Subcutaneous abdominal adipose tissue (tissue), 5 donors: Measurements from ENCODE around the gene RNASE4.
"Not testable (repeated sequence)": the region's sequence is repeated elsewhere in the genome, so short reads cannot be mapped to it uniquely, and the experiment has no call there.

Experiments used
- H3K27ac ChIP-seq: one replicate; pipeline ENCODE4 v1.7.0; 2013; ENCODE audit warnings: low read depth, mild to moderate bottlenecking, inconsistent platforms, low read length, moderate library complexity
- H3K27me3 ChIP-seq, 5 donors: one replicate each; pipeline ENCODE4 v1.7.0; 2013; ENCODE audit warnings: low read length in 5 of 5, inconsistent platforms in 1 of 5; ENCODE audit not compliant: control insufficient read depth in 5 of 5, insufficient read depth in 4 of 5
- H3K36me3 ChIP-seq, 5 donors: one replicate each; pipeline ENCODE4 v1.7.0; 2013; ENCODE audit warnings: low read length in 5 of 5; ENCODE audit not compliant: control insufficient read depth in 5 of 5, insufficient read depth in 5 of 5
- H3K4me1 ChIP-seq, 5 donors: one replicate each; pipeline ENCODE4 v1.7.0; 2013; ENCODE audit warnings: low read length in 5 of 5, mild to moderate bottlenecking in 3 of 5, moderate library complexity in 1 of 5; ENCODE audit not compliant: control insufficient read depth in 5 of 5, insufficient read depth in 5 of 5
- H3K4me3 ChIP-seq, 5 donors: one replicate each; pipeline ENCODE4 v1.7.0; 2013; ENCODE audit warnings: low read length in 5 of 5, low read depth in 1 of 5
- H3K9ac ChIP-seq, 5 donors: one replicate each; pipeline ENCODE4 v1.7.0; 2013; ENCODE audit warnings: low read length in 5 of 5, mild to moderate bottlenecking in 4 of 5, moderate library complexity in 3 of 5
- H3K9me3 ChIP-seq, 5 donors: one replicate each; pipeline ENCODE4 v1.7.0; 2013; ENCODE audit warnings: low read length in 5 of 5; ENCODE audit not compliant: control insufficient read depth in 5 of 5
- donor health status: healthy.
- donor health status: healthy.
- donor health status: healthy.
- donor health status: healthy.
- donor health status: healthy.

RNASE4 gene

DNA sequence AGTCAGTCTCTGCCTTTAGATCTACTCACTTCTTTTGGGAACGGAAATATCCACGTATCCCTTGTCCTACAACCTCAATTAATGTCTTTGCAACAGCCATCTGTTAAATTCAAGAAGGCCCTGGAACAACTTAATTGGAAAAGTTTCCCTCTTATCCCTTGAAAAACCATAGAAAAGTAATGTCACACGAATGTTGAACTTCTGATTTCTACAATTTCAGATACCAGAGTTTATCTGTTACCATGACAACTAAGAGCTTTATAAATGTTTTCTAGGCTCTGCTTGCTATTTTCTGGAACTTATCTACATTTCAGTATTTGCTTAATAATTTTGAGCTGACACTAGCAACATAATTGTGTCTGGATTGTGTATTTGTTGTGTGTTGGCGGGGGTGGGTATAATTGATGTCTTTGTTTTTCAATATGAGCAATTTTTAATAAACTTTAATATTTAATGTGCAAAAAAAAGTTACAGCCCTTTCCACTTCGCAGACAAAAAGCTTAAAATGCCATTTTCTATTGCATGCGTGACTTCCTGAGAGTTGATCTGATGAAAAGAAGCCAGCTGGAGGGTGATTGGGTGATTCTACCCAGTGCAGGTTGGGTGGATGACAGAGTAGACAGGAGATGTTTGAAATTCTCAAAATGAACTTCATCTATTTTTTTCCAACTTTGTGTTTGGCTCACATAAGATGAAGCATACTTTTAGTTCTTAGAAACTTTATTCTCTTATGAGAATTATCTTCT, 49.5 kb downstream of the RNASE4 start:
- no peak overlapping the region for H3K9ac ChIP-seq
- no peaks in the 10 kb centered on the region for H3K27me3 ChIP-seq
- no peaks in the 10 kb centered on the region for H3K36me3 ChIP-seq
- no peaks in the 10 kb centered on the region for H3K9me3 ChIP-seq
- H3K4me3 ChIP-seq = no peak overlapping the region
- H3K27ac ChIP-seq = no peak overlapping the region
- peaks cover 0 to 8% (median 4%) of the 10 kb centered on the region in 5 donors for H3K4me1 ChIP-seq

DNA sequence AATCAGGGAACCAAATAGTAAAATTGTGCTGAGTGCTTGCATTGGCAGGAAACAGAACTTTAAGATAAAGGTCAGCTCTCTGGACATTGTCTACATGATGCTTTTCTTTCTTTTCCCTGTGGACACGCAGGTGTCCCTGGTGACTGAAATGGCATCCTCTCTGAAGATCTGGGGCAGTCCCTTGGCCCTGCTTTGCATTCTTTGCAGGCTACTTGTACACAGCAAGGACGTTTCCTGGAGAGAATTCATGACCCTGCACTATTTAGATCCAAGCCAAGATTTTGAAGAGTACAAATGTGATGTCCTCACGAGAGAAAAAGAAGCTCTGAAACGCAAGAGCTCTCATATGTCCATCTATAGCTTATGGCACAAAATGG, 50.1 kb downstream of the RNASE4 start:
- H3K4me1 ChIP-seq = peaks cover 0 to 8% (median 4%) of the 10 kb centered on the region in 5 donors
- H3K36me3 ChIP-seq = no peaks in the 10 kb centered on the region
- H3K9ac ChIP-seq = no peak overlapping the region
- H3K27me3 ChIP-seq = no peaks in the 10 kb centered on the region
- no peaks in the 10 kb centered on the region for H3K9me3 ChIP-seq
- no peak overlapping the region for H3K27ac ChIP-seq
- no peak overlapping the region for H3K4me3 ChIP-seq

DNA sequence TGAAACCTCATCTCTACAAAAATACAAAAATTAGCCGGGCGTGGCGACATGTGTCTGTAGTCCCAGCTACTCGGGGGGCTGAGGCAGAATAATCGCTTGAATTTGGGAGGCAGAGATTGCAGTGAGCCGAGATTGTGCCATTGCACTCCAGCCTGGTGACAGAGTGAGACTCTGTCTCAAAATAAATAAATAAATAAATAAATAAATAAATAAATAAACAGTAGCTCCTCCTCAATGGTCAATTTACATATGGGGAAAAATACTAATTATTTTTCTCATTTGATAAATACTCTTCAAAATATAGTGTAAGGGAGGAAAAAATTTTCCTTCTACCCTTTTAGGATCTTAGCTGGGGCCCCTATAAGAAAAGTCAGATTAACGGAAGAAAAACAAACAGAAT, 53.9 kb downstream of the RNASE4 start:
- not testable (repeated sequence) for H3K27ac ChIP-seq, H3K4me1 ChIP-seq, H3K9me3 ChIP-seq, H3K27me3 ChIP-seq, H3K36me3 ChIP-seq, H3K4me3 ChIP-seq, H3K9ac ChIP-seq

DNA sequence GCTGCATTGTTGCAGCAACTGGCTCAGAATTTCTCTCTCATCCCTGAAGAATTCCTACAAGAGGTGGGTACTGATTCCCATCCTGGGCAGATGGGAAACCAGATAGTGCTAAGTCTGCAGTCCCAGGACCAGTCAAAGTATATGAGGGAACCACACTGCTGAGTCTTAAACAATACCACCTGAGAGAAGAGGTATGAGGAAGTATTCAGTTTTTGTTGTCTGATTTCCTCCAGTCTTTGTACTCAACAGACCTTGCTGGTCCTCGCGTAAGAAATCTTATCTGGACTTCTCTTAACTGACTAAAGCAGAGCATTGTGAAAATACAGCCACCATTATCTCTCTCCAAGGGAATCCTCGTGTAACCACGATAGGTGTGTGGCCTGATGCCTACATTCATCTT, 57.8 kb downstream of the RNASE4 start:
- H3K27ac ChIP-seq = no peak overlapping the region
- no peaks in the 10 kb centered on the region for H3K36me3 ChIP-seq
- no peak overlapping the region for H3K4me3 ChIP-seq
- no peaks in the 10 kb centered on the region for H3K27me3 ChIP-seq
- no peaks in the 10 kb centered on the region for H3K9me3 ChIP-seq
- no peaks in the 10 kb centered on the region for H3K4me1 ChIP-seq
- H3K9ac ChIP-seq = no peak overlapping the region

DNA sequence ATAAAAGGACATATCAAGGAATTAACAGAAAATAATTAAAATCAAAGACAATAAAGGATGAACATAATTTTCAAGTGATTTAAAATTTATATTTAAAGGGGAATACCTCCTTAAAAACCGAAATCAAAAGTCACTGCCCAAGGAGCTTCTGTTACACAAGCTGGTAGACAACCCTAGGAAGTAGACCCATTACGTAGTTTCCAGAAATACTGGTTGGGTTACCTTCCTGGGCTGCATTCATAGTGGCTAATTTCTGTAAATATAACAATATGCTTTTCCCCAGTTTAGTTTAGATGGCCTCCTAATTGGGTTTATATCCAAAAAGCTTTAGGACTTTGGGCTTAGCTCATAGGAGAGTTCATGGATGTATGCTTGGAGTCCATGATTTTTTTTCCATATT, 59.2 kb downstream of the RNASE4 start:
- Histone ChIP-seq H3K4me1 (no peaks in the 10 kb centered on the region), H3K4me3 (no peak overlapping the region)

DNA sequence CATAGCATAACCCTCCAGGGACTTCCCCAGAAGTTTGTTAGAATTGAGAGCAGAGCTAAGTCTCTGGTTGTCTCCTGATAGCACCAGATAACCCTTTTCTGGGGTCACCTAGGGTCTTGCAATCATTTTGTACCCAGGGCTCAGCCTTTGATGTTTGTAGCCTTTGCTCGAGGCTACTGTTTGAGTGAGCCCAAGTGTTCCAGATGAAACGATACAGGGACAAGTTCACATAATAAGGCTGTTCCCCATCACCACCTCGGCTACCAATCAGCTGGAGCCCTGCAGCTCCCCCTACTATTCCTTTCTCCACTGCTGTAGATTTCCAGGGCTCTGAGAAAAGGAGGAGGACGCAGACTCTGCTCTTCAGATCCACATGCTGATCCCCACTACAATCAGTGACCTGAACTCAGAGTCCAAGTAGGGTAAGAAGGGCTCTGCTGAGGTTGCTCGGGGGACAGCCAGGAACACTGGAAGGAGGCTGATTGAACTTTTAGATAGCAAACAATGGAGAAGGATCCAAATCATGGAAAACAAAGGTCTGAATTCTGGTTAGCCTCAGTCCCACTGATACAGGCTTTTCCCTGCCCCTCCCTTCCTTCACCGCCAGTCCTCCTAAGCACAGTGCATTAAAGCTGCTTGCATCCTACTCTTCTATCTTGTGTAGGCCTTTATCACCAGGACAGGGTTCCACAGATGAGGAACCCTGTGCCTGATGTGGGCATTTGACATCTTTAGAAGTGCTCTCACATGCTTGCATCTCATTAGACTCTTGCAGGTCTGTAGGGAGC, 61.4 kb downstream of the RNASE4 start, which contains the start of gene EDDM3A:
EDDM3A (plus strand) TSS at position 317 of the 788 bp plus-strand sequence. CDS start 1,694 bp downstream, outside the sequence.
- Histone ChIP-seq H3K4me1 (no peaks in the 10 kb centered on the region), H3K9ac (no peak within 1 kb of the TSS), H3K36me3 (no peaks in the 10 kb centered on the region), H3K27me3 (no peaks in the 10 kb centered on the region), H3K27ac (no peak within 1 kb of the TSS), H3K9me3 (no peaks in the 10 kb centered on the region), H3K4me3 (no peak within 1 kb of the TSS)

More for the DNA sequence above, 59.2 kb downstream of the RNASE4 start:
- no peaks in the 10 kb centered on the region for H3K27me3 ChIP-seq
- no peaks in the 10 kb centered on the region for H3K9me3 ChIP-seq
- no peak overlapping the region for H3K27ac ChIP-seq
- H3K9ac ChIP-seq = no peak overlapping the region
- H3K36me3 ChIP-seq = no peaks in the 10 kb centered on the region

DNA sequence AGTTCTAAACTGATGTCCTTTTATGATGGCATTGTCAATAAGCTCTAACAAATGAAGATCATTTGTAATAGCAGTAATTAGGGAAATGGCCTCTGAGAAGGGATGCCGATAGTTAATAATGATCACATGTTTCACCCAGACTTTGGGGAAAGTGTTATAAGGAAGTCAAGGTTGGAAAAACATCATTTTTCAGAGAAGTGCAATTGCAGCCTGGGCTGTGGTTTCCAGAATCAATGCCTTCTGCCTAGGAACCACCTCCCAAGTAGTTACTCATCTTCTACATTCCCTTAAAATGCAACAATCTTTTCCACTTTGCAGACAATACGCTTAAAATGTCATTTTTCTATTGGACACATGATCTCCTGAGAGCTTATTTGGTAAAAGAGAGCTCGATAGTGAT, 62.2 kb downstream of the RNASE4 start:
- H3K27ac ChIP-seq = no peak overlapping the region
- H3K27me3 ChIP-seq = no peaks in the 10 kb centered on the region
- no peak overlapping the region for H3K4me3 ChIP-seq
- no peaks in the 10 kb centered on the region for H3K4me1 ChIP-seq
- H3K36me3 ChIP-seq = no peaks in the 10 kb centered on the region
- H3K9ac ChIP-seq = no peak overlapping the region
- H3K9me3 ChIP-seq = peaks cover 0 to 2% (median under 1%) of the 10 kb centered on the region in 5 donors

DNA sequence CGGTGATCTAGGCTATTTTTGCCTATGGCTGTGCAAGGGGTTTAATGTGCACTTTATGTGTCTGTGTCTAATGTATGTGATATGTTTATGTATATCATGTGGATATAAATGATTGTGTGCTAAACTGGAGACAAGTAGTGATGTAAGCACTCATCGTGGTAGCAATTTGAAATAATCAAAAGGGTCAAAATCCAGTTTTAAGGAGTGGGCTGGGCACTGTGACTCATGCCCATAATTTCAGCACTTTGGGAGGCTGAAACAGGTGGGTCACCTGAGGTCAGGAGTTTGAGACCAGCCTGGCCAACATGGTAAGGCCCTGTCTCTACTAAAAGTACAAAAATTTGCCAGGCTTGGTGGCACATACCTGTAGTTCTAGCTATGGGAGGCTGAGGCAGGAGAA, 64.1 kb downstream of the RNASE4 start:
- H3K9me3 ChIP-seq = peaks cover 0 to 17% (median 14%) of the 10 kb centered on the region in 5 donors
- H3K36me3 ChIP-seq = no peaks in the 10 kb centered on the region
- H3K27ac ChIP-seq = no peak overlapping the region
- no peaks in the 10 kb centered on the region for H3K4me1 ChIP-seq
- H3K4me3 ChIP-seq = no peak overlapping the region
- H3K27me3 ChIP-seq = no peaks in the 10 kb centered on the region
- H3K9ac ChIP-seq = no peak overlapping the region

DNA sequence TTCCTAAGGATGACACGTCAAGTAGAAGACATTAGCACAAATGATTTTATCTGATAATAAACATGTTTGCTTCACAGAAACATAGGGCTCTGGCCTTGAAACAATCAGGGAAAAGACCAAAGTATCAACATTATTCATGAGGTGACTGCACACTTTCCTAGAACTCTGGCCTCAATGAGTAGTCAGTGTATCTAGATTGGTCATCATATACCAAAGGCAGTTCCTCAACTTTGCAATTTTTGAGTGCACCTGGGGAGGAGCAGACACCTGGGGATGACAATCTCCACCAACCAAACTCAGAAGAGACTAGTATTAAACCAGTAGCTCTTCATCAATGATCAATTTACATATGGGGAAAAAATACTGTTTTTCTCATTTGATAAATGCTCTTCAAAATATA, 65.8 kb downstream of the RNASE4 start:
- Histone ChIP-seq H3K27ac (no peak overlapping the region), H3K36me3 (no peaks in the 10 kb centered on the region), H3K9me3 (peaks cover 0 to 17% (median 14%) of the 10 kb centered on the region in 5 donors), H3K4me1 (no peaks in the 10 kb centered on the region), H3K9ac (no peak overlapping the region), H3K27me3 (no peaks in the 10 kb centered on the region), H3K4me3 (no peak overlapping the region)
